GM12874 (cell line): ENCODE measurements around the gene RHOBTB1.

Experiments used
- CTCF ChIP-seq: IDR thresholded peaks from 2 replicates; pipeline ENCODE4 v1.5.1; 2011; ENCODE audit warnings: low read depth, mild to moderate bottlenecking, control low read depth, low read length, moderate library complexity; ENCODE audit not compliant: insufficient read depth

The RHOBTB1 gene

GRCh38 chr10:60898321-60898720 is 45.7 kb downstream of the RHOBTB1 start:
- no peak for TF ChIP-seq CTCF

- no peak for TF ChIP-seq CTCF
Measured at GRCh38 chr10:60896810-60897209, 47.2 kb downstream of the RHOBTB1 start.

GRCh38 chr10:60896033-60896432 is 48.0 kb downstream of the RHOBTB1 start:
- TF ChIP-seq CTCF: no peak

GRCh38 chr10:60894786-60895185 is 49.2 kb downstream of the RHOBTB1 start:
- TF ChIP-seq CTCF: no peak

GRCh38 chr10:60893231-60893630 is 50.8 kb downstream of the RHOBTB1 start:
- no peak for TF ChIP-seq CTCF

GRCh38 chr10:60892571-60892970 is 51.4 kb downstream of the RHOBTB1 start:
- no peak for TF ChIP-seq CTCF

GRCh38 chr10:60890811-60891210 is 53.2 kb downstream of the RHOBTB1 start:
- no peak for TF ChIP-seq CTCF

- peak; percentile 50 for TF ChIP-seq CTCF
Measured at GRCh38 chr10:60883187-60883586, 60.8 kb downstream of the RHOBTB1 start.
